GM19372 (cell line): ENCODE results near the gene LIMS2.

Experiments
- ATAC-seq: cut with Tn5 transposase; IDR thresholded peaks from one replicate; pipeline ENCODE4 v1.9.1; 2021; ENCODE audit warnings: mild to moderate bottlenecking, low read depth, moderate library complexity; ENCODE audit not compliant: unreplicated experiment

Gene LIMS2

GRCh38 chr2:127589841-127590240 lies 85.5 kb downstream of the LIMS2 start:
- ATAC-seq = no peak

GRCh38 chr2:127589358-127589757 lies 86.0 kb downstream of the LIMS2 start:
- ATAC-seq = no peak
